SK-MEL-5 (cell line): ENCODE data around the gene SIGLECL1. TPM values are rescaled to one million over a fixed set of nuclear protein-coding genes. Genes with fewer than 3 reads are reported as not detected.

Source experiments
- DNase-seq: peaks from one replicate; pipeline ENCODE4 v3.0.0-alpha.2; 2016; ENCODE audit warnings: low read depth, low spot score
- in situ Hi-C: cut with HindIII; loops from 2 replicates; pipeline ENCODE4 v1.10.0; 2016; ENCODE audit warnings: low sequenced_read_pairs, high pct_unique_total_duplicates, low pct_unique_long_range_greater_than_20kb
- total RNA-seq: library from RNA; depleted of rRNA; stranded (reverse); fragments of >200 nt; shearing (Covaris generic); gene quantifications from 2 replicates; pipeline ENCODE4 v1.2.3, GENCODE V29; 2014

SIGLECL1 gene
- total RNA-seq, 1 experiment from 2014 or later: not detected

DNA sequence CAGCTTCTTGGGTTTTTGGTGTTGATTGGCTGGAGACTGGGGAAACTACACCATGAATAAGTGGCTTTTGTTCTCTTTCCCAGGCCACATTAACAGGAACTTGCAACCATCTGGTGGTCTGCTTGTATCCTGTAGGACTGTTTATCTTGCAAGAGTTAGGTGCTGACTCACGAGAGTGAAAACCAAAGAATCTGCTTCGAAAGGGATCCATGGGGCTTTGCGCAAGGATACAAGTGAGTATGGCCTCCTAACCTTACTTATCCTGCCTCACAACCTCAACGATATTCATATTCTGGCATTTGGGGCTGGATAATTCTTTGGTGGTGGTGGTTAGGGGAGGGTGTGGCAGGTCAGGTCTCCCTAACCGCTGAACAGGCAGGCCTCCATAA is 4.7 kb upstream of the SIGLECL1 start:
- in situ Hi-C loops: no loop called here
- DNase-seq: peak; percentile 22

DNA sequence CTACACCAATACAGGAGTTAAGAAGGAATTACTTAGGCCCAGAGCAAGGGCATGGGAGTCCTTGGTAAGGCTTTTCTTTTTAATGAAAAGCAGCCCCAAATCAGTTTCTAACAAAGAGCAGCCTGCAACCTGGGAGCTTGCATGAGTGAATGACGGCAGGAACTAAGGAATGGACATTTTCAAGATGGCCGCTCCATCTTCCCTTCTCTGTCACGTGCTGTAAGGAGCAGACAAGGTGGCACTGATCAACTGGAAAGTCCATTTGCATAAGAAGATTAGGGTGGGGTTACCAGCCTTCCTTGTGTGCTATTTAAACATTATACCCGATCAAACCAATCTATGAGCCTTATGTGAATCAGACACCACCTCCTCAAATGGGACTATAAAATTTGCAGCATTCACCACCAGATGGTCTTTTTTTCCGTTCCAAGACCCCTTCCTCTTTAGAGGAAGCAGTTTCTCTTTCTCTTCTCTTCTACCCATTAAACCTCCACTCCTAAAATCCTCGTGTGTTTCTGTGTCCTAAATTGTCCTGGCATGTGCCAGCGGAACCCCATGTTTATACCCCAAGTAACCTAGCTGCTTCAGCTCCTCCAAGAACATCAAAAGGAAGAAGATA is 2.8 kb upstream of the SIGLECL1 start:
- no peak for DNase-seq
- in situ Hi-C loops: no loop called here

DNA sequence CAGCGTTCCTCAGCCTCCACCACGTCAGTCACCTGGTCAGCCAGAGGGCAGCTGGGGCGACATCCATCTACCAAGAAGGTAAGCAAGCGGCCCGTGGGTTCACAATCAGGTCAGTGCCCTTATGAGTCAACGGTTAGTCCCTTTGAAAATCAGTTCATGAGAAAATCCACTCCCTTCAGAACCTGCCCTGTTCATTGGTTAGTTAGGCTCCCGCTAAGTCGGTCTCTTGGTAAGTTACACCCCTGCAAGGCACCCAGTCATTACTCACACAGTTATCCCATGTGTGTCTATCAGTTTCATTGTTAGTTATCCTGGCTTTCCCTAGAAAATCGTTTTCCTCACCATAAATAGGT is 564 bp downstream of the SIGLECL1 start:
- no peak for DNase-seq
- in situ Hi-C loops: no loop called here

DNA sequence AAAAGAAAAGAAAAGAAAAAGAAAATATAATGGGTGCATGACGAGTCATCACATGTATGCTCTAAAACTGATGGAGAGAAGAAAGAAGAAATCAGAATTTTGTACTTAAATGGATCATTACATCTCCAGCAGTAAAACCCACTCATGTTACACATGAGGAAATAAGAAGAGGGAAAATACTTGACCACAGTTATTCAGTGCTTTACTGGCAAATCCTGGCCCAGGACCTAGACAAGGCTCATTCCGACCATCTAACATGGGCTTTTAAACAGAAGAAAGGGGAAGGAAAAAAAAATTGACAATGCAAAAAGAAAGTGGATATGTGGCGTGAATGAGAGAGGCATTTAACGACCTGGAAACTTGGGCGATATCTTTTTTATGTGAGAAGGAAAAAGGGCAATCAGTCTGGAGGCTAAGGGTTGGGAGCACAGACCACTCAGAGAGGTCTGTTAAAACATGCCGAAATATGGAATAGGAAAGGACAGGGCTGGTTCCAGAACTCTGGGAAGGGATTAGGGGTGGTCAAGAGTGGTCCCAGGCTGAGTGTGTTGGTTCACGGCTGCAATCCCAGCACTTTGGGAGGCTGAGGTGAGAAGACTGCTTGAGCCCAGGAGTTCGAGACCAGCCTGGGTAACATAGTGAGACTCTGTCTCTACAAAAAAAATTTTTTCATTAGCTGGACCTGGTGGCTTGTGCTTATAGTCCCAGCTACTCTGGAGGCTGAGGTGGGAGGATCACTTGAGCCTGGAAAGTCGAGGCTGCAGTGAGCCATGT is 1.6 kb downstream of the SIGLECL1 start:
- in situ Hi-C loops: no loop called here
- no peak for DNase-seq

DNA sequence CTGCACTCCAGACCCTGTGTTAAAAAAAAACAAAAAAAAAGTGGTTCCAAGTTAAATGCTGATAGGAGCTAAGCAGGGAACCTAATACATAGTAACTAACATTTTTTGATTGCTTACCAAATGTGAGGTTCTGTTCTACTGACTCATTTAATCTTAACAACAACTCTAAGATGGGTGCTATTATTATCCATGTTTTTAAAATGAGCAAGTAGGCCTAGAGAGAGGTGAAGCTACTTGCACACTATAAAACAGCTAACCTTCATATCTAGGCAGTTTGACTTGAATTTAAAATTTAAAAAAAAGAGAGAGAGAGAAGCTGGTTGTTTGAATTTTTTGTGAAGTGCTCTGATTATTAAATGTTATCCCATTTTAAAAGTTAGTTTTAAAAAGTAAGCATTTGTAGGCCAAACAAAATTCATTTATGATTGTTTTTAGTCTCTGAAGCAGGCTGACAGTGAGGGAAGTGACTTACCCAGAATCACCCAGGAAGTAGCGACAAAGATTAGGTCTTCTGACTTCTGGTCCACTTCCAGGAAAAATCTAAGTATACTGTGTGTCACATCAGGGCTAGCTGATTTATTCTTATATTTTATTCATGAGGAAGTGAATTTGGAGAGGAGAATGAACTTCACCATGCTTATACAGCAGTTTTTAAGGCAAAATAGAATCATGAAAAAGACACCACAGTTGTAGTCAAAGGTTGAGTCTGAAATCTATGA is 2.4 kb downstream of the SIGLECL1 start:
- in situ Hi-C loops: no loop called here
- no peak for DNase-seq

DNA sequence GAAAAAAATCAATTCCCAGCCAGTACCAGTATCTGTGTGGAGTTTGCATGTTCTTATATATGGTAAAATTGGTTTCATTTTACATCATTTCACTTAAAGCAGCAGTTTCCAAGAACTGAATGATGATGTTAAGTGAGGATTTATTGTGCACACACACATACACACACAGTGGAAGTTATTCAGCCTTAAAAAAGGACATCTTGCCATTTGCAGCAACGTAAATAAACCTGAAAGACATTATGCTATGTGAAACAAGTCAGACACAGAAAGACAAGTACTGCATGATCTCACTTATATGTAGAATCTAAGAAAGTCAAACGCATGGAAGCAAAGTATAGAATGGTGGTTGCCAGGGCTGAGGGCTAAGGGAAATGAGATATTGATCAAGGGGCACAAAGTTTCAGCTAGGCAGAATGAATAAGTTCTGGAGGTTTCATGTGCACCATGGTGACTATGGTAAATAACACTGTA is 5.3 kb downstream of the SIGLECL1 start:
- DNase-seq: no peak
- in situ Hi-C loops: no loop called here

DNA sequence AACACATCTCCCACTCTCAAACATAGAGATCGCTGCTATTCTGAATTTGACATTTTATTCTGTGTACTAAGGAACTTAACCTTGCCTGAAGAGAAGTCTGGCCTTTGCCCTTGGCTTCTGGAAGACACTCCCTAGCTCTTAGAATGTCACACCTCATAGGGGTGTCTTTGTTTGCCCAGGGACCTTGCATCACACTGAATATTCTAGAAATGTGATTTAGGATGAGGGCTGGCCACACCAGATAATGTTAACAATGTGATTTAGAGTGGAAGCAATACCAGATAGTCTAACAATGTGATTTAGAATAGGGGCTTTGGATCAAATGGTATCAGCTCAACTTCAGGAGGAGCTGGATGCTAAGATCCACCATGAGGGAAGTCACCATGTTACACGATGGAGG is 6.6 kb downstream of the SIGLECL1 start:
- in situ Hi-C loops: no loop called here

DNA sequence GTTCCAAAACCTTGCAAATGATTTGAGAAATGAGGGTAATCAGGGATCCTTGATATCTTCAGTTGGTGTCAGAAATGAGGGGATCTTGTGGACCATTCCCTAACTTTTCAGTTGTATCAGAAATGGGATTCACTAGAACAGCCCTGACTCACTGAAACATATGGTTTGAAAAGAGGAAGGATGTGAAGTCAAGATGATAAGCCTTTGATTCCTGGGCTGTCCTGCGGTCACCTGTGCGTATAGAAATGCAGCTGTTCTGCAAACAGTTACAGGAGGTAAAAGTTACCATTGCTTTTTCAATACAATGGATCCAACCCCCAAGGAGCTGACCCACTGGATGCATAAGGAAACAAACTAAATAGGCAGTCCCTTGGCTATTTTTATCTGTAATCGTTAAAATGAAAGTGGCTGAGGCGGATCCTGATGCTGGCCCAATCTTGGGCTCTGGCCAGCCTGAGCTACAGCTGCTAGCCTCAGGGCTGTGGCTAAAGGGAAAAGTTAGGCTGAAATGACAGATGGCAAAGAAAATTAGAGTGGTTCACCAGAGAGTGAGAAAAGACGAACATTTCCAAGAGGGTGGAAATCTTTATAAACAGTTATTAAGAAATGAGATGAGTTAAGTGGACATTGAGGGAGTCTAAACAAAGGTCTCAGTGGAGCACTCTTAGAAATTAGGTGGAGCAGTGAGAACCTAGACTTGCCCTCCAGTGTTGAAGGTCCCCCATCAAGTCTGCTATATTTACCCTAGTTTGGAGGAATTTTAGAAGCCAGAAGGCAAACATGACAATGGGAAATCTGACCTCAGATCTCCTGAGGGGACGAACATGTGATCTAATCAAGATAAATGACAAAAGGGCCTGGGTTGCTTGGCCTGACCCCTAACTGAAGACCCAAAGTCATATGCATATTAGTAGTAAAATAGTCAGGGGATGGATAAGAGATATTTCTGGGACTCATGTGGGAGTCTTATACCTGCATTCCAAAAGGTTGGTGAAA is 7.6 kb downstream of the SIGLECL1 start:
- DNase-seq: no peak
- in situ Hi-C loops: no loop called here

More for the DNA sequence above, 6.6 kb downstream of the SIGLECL1 start:
- no peak for DNase-seq

DNA sequence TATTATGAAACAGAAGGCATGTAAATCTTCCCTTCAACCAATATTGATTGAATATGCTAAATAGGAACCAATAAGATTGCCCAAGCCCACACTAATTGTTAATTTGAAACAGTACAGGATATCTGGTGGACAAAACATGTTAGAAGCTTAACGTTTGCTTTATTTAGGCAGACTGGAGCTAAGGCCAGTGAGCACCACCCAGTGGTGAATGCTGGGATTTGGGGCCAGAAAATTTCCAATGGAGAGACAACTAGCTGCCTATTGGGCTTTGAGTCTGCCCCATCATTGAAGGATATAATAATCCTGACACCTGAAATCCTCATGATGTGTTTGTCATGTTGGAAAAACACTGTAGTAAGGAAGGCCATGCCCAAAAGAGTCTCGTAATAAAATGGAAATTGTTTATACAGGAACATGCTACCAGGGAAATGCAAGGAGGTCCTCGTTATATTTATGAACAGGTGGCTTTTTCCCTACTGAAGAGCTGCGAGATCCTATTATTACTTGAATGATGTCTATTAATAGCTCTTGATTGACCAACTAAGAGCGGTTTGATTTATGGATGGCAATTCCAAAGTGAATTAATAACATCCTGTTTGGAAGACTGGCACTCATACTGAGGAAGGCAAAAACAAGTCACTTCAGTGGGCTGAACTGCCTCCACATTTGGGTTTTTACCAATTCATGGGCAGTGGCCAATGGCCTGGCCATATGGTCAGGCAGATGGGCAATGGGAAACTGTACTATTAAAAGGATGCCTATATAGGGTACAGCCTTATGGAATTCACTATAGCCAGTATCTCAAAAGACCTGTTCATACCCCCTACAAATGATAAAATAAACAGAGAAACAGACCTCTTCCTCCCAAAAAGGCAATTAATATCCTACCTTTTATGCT is 8.7 kb downstream of the SIGLECL1 start:
- peak; percentile 65 for DNase-seq
- in situ Hi-C loops: no loop called here

DNA sequence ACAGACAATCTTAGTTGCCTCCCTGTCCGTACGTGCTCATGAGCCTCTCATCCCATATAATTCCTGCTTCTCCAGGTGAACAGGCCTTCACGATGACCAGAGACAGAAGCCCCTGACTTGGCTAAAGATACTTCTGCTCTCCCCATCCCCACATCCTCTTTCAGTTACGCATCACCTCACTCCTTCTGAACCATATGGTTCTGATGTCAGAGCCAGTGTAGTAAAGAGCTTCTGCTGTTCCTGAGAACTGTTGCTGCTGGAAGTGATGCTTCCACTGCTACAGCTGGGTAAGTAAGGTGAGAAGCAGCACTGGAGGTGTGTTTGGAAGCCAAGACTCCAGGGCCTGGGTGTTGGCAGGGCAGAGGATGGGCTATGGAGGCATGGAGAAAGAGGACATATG is 12.9 kb downstream of the SIGLECL1 start:
- in situ Hi-C loops: no loop called here
- DNase-seq: no peak

DNA sequence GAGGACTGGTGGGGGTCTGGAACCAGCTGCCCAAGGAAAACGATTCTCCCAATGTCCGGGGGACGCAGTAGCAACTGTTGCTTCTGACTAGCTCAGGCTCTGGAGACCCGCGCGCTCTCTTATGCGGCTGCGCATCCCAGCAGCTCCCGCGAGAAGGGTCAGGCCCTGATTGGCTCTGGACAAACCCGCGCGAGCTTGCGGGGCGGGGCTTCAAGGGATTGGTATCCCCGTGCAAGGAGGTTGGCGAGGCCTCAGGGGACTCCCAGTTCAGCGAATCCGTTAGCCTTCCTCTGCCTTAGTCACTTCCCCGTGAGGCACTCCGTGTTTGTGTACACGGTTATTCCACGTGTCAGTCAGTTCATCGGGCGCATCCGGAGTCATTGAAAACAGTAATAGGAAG is 20.2 kb downstream of the SIGLECL1 start:
- no peak for DNase-seq
- in situ Hi-C loops: no loop called here

DNA sequence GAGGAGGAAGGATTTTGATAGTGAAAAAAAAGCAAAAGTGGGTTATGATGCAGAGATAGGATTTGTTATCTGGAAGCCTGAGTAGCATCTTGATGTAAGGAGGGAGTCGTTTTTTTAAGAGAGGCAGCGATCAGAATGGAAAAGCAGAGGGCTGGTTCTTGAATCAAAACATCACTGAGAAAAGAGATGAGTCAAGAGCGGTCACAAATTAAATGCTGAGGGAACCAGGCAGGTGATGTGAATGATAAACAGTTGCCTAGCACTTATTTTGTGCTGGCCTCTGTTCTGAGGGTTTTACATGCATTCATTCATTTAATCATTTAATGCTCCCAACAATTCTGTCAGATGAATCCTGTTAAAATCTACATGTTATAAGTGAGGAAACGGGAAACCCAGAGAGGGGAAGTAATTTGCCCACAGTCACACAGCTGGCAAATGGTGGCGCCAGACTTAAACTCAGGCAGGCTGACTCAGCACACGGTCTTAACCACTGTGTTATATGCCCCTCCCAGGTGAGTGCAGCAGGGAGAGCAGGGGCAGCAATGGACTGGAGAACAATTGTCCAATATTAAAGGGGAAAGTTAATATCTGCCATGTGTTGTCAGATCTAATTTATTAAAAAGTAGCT is 21.4 kb downstream of the SIGLECL1 start:
- in situ Hi-C loops: no loop called here

DNA sequence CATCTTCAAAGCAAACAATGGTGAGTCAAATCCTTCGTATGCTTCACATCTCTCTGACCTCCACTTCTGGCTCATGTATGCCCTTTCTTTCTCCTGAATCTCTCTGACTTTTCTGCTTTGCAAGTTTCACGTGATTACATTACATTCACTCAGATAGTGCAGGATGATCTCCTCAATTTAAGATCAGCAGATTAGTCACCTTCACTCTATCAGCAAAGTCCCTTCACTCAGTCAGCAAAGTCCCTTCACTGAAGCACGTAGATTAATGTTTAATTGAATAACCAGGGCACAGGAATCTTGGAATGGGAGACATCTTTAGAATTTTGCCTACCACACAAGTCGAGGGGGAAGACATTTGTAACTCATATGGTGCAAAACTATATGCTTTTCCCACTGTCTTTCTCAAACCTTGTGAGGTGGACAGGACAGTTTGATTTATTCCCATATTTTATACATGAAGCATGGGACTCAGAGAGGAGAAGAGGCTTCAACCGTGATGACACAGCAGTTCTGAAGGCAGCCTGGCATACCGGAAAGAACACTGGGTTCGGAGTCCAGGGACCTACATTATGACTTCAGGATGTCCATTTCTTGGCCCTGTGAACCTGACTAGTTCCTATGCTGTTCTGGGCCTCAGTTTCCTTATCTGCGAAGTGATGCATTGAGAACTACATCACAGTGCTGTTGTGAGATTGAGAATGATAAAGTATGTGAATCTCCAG is 23.3 kb downstream of the SIGLECL1 start:
- no peak for DNase-seq
- in situ Hi-C loops: no loop called here

More for the DNA sequence above, 21.4 kb downstream of the SIGLECL1 start:
- no peak for DNase-seq

DNA sequence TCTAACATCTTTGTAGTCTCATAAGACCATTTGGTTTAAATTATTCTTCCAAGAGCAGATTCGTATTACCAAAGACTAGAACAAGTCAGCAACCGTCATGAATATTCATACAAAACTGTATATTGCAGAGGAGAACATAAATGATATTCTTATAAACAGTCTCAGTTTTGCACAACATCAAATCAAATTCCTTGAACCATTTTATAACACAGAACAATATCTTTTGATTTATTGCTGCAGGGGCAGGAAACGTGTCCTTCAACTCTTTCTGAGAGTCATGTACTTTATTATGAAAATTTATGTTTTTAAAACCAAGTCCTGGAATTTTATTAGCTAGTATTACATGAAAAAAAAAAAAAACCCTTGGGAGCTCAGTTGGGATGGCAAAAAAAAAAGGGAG is 26.2 kb downstream of the SIGLECL1 start:
- in situ Hi-C loops: no loop called here
- no peak for DNase-seq

DNA sequence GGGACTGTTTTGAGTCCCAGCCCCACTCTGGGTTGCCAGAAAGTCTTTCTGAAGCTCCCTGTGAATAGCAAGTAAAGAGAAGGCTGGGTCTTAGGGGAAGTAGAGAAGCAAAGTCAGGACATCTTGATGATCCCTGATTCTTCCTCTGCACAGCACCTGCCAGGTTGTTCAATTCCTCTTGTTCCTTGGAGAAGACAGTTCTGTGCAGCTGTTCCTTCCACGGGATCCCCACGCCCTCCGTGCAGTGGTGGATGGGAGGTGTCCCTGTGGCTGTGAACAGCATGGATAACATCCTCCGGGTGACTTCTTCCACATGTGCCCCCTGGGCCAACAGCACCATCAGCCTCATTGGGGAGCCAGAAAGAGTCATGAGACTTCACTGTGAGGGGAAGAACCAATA is 31.5 kb downstream of the SIGLECL1 start:
- DNase-seq: no peak
- in situ Hi-C loops: no loop called here

DNA sequence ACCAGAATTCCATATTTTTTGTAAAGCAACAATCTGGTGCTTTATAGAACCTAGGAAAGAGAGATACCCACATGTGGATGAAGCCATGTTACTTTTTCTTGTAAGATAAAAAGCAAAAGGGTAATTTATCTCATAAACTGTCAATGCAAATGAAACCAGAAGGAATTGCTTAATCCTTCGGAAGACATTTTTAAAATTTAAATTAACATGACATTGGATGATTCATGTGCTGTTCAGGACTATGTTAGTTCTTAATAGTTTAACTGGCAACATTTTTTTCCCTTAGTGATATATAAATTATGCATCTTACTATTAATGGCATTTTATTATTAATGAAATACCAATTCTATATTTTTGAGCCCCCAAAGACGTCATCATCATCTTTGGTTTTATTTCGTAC is 34.8 kb downstream of the SIGLECL1 start:
- in situ Hi-C loops: no loop called here
- DNase-seq: no peak
